GM19025 (cell line): ENCODE measurements around the gene C1QL1.
"Not testable (repeated sequence)": the region's sequence is repeated elsewhere in the genome, so short reads cannot be mapped to it uniquely, and the experiment has no call there.

Experiments used
- ATAC-seq: cut with Tn5 transposase; IDR thresholded peaks from one replicate; pipeline ENCODE4 v1.9.1; 2021; ENCODE audit warnings: mild to moderate bottlenecking, low read depth, moderate library complexity; ENCODE audit not compliant: unreplicated experiment

Gene C1QL1

DNA sequence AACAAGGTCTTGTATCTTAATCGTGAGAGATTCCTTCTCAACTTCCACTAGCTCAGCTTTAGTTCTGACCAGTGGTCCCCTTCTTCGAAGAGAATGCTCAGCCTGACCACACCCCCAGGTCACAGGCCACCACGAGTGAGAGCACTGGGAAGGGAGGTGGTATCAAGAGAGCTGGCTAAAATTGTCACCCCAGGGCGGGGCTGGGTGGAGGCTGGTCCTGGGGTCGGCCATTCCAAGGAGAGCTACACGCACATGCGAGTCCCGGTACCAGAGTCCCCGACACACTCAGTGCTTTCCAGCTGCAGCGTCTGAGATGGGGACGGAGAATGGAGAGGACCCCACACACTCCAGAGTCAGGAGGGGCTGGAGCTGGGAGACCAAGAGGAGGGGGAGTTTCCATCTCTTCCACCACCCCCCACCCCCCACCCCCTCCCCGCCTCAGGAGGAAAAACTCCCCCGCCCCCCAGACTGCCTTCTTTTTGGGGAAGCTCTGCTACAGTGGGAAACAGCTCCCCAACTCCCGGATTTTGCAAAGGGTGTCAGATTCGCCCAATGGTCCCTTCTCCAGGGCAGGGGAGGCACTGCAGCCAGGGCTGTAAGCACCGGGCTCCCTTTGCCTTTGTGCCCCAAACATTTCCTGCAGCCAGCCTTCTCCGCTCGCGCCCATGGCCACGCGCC, 1.6 kb downstream of the C1QL1 start:
- no peak for ATAC-seq

- no peak for ATAC-seq
These were observed 2.4 kb downstream of the C1QL1 start for GRCh38 chr17:44965481-44966234.

DNA sequence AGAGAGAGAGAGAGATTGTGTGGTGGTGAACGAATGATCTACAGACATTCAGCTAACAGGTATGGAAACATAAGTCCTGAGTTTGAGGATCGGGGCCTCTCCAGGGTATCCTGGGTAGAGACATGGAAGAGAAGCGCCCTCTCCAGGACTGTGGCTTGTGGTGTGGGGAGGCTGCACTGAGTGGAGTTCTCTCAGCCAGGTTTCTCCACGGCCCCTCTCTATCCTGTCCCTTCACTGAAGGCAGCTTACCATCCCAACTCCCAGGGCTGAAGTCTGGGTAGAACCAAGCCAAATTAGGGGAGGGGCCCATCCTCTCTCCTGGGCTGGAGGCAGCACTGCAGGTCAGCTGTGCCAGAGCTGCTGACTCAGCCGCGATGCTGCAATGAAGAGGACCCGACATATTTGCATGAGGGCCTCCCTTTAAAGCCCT, 6.2 kb downstream of the C1QL1 start:
- no peak for ATAC-seq

DNA sequence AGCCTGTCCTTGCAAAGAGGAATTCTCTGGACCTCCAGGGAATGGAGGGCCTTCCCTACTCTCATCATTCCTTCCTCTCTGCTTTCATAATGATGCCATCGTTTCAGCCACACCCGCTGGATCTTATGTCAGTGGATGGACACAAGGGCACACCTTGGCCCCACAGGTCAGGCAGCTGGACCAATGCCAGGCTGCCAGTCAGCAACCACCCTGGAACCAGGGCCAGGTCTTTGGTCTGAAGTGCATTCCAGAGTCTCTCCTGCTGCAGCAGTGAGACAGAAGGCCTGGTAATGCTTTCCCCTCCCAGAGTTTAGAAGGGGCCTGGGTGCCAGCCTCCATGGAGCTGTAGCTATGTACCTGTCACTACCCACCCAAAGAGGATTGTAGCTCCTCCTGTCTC, 7.4 kb downstream of the C1QL1 start:
- ATAC-seq: no peak

- ATAC-seq: no peak
These were observed 8.1 kb downstream of the C1QL1 start for GRCh38 chr17:44959821-44960531.

- no peak for ATAC-seq
These were observed 10.8 kb downstream of the C1QL1 start for GRCh38 chr17:44956998-44957981.

GRCh38 chr17:44955674-44956425, 12.3 kb downstream of the C1QL1 start:
- no peak for ATAC-seq

DNA sequence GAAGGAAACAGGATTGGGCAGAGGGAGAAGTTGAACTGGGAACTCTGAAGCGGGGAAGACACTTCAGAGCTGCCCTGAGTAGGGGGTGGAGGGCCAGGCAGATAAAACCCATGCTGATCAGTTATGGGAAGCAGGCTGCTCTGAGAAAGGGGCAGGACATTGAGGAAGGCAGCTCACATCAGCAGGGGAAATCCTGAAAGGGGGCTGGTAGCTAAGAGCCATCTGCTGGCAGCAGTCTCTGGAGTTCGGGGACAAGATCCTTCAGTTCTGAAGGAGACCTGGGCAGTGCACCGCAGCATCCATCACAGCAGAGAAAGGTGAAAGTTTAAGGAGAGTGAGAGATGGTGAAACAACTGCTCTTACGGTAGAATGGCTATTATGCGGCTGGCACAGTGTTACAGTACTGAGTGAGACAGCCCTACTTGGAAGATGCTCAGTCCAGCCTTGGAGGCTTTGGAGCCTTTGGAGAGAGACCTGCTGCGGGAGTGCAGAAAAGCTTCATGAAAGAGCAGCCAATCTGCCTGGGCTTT, 15.1 kb downstream of the C1QL1 start:
- ATAC-seq: no peak

DNA sequence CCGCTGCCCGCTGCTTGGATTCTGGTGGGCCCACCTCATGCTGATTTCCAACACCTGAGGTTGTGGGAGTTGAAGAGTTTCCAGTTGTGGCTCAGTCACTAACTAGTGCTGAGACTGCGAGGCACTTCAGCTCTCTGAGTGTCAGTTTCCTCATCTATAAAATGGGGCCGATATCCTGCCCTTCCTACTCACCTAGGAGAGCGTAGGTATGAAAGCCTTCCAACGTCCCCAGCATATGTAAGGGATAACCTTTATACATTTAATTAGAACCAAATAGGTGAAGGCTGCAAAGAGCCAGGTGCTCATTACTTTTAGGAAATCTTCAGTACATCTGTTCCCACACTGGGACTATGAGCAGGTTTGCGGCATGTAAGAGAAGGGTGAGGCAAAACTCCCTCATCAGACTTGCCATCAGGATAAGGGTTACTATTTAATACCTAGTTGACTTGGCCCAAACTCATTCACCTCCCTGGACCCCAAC, 19.7 kb downstream of the C1QL1 start:
- ATAC-seq: no peak

- peak; percentile 93 for ATAC-seq
These were observed 20.4 kb downstream of the C1QL1 start, which contains the start of gene KIF18B for GRCh38 chr17:44947461-44948314. KIF18B (minus strand) TSS chr17:44947773; CDS start chr17:44936344, 11,429 bp downstream.

DNA sequence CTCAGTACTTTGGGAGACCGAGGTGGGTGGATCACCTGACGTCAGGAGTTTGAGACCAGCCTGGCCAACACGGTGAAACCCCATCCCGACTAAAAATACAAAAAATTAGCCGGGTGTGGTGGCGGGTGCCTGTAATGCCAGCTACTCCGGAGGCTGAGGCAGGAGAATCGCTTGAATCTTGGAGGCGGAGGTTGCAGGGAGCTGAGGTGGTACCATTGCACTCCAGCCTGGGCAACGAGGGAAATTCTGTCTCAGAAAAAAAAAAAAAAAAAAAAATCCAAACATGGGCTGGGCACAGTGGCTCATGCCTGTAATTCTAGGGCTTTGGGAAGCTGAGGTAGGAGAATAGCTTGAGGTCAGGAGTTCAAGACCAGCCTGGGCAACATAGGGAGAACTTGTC, 22.5 kb downstream of the C1QL1 start:
- ATAC-seq: not testable (repeated sequence)

GRCh38 chr17:44942456-44942855, 25.6 kb downstream of the C1QL1 start:
- ATAC-seq: no peak

DNA sequence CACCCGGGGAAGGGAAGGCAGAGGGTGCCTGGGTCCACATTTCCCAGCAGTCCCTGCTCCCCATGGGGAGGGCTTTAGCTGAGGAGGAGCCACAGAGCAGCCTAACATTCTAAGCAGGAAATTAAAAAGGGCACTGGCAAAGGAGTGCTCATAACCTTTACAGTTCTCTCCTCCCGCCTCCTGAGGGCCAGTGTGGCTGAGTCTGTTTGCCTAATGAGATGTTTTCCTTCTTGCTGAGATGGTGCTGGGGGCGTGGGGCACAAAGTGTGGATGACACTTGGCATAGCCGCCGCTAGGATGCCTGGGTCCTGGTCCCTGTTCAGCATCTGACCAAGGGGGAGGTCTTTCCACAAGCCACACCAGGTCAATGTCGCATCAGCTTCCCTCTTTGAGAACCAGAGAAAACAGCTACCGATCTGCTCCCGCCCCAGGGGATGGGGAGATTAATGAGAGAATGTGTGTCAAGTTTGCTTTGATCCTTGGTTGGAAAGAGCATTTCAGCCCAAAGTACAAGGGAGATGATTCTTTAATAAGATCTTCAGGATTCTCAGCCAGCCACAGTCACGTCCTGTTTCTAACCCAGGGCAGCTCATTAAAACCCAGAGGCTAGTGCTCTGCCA, 26.3 kb downstream of the C1QL1 start:
- no peak for ATAC-seq

- ATAC-seq: no peak
These were observed 27.3 kb downstream of the C1QL1 start for GRCh38 chr17:44940768-44941167.

DNA sequence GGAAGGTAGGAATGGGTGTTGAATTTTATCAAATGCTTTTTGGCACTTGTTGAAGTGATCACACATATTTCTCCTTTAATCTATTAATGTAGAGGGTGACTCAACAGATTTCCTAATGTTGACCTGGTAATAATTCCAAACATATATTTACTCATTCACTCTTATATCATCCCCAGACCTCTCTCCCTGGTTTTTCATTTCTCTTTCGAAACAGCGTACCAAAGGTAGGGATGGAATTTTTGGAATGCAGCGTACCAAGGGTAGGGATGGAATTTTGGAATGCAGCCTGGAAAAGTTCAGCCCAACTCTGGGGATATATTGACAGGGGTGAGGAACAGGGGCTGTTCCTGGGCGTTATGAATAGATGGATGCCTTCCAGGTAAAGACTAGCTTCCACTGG, 27.8 kb downstream of the C1QL1 start:
- no peak for ATAC-seq

GRCh38 chr17:44935116-44935515, 33.0 kb downstream of the C1QL1 start:
- ATAC-seq: no peak

DNA sequence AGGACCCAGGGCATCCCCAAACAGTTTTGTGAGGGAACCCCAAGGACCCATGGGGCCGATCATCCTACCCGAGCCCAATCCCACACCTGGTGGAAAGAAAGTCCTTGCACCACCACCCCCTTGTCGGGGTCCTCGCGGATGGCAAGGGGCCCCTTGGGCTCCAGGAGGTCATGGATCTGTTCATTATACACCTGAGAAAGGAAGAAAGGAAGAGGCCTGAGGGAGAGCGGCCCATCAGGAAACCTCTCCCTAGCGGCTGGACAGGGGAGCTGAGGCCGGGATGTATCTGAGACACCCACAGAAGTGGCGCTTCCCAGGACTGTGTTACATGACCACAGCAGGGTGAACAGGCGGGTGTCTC, 33.4 kb downstream of the C1QL1 start:
- no peak for ATAC-seq
